ENCODE results near the gene H3-3A. TPM values are rescaled to one million over a fixed set of nuclear protein-coding genes. Genes with fewer than 3 reads are reported as not detected.

Gene H3-3A
- total and polyA plus RNA-seq, 2 of the 8 experiments (the other 6 are each of a cell fraction or from before 2014, with no cell fraction given), result 1,157 to 1,223 TPM

- Histone ChIP-seq H4K5ac (ENCODE audit: insufficient read length, low read depth, low read length) (no peak overlapping the region), H4K8ac (ENCODE audit: extremely low read depth, insufficient read depth, low read length) (peak overlapping the region; percentile 60; the same call in 1 of the 2 replicates), H4K91ac (replicated peaks; ENCODE audit: insufficient read length, low read length) (peak overlapping the region; percentile 69), H2BK5ac (ENCODE audit: low read depth, low read length) (peak overlapping the region; percentile 66; the same call in 1 of the 2 replicates), H3K18ac (ENCODE audit: extremely low read depth, low read length) (peak overlapping the region; percentile 93), H3K9ac (replicated peaks in 1 of 4; ENCODE audit: extremely low read depth in 1 of 4, low read depth in 3 of 4, low read length in 3 of 4) (no peak overlapping the region), H3K4me1 (replicated peaks in 1 of 4; ENCODE audit: control insufficient read depth in 3 of 4, insufficient read depth in 4 of 4, low read length in 3 of 4) (peaks cover 4 to 27% (median 14%) of the 10 kb centered on the region in 4 experiments), H3K36me3 (ENCODE audit: control insufficient read depth in 2 of 4, insufficient read depth in 4 of 4, low read length in 3 of 4) (no peaks in the 10 kb centered on the region), H3K4ac (replicated peaks; ENCODE audit: insufficient read length, low read depth, low read length) (no peak overlapping the region), H3K27me3 (replicated peaks in 1 of 4; ENCODE audit: control insufficient read depth in 3 of 4, extremely low read depth in 1 of 4, insufficient read depth in 3 of 4, low read length in 3 of 4) (peaks cover 0 to 7% (median 4%) of the 10 kb centered on the region in 4 experiments; a peak in 3 of 7 replicates), H3K79me1 (ENCODE audit: low read depth, low read length) (no peaks in the 10 kb centered on the region), H2AFZ (ENCODE audit: low read length) (peak overlapping the region; percentile 67; the same call in 1 of the 2 replicates), H2BK15ac (ENCODE audit: low read length) (0 out of 2 replicates have a peak overlapping the region, but pooled peaks have one; percentile 18), H3K23me2 (ENCODE audit: low read depth, low read length) (peaks cover 6% of the 10 kb centered on the region; the same call in 1 of the 2 replicates), H3K14ac (ENCODE audit: insufficient read length) (no peak overlapping the region), H3K23ac (ENCODE audit: insufficient read length) (no peak overlapping the region), H3K27ac (ENCODE audit: low read depth, low read length) (no peak overlapping the region), H3K9me3 (ENCODE audit: insufficient read depth in 2 of 2, low read depth in 1 of 2, low read length in 1 of 2) (no peaks in the 10 kb centered on the region), H3K4me2 (ENCODE audit: insufficient read depth in 1 of 2, low read depth in 2 of 2, low read length in 2 of 2) (peak overlapping the region; percentile 84 to 97; a peak in 3 of 4 replicates), H4K20me1 (replicated peaks in 1 of 2; ENCODE audit: control insufficient read depth in 1 of 2, insufficient read depth in 2 of 2, low read length in 2 of 2) (no peaks in the 10 kb centered on the region), H3K79me2 (ENCODE audit: control insufficient read depth in 1 of 2, insufficient read depth in 2 of 2, low read length in 2 of 2) (no peaks in the 10 kb centered on the region), H2AK5ac (ENCODE audit: low read depth, low read length) (no peak overlapping the region), H3K4me3 (ENCODE audit: extremely low read depth in 1 of 4, insufficient read depth in 2 of 4, low read depth in 3 of 4, low read length in 4 of 4) (peak overlapping the region in 3 of 4 experiments; percentile 53 to 89 (median 54); a peak in 6 of 8 replicates), H2BK12ac (ENCODE audit: low read depth, low read length) (peak overlapping the region; percentile 92; the same call in 1 of the 2 replicates), H3K56ac (replicated peaks; ENCODE audit: insufficient read length, low read depth, low read length) (no peak overlapping the region), H2BK120ac (replicated peaks; ENCODE audit: low read depth, low read length) (peak overlapping the region; percentile 5), H2BK20ac (ENCODE audit: low read length) (0 out of 2 replicates have a peak overlapping the region, but pooled peaks have one; percentile 15)
- TF ChIP-seq SUZ12 (IDR thresholded peaks at IDR 0.05; ENCODE audit: low read length), result no peak
- peak; percentile 6 for TF ChIP-seq MAX (IDR thresholded peaks at IDR 0.05)
- no peak for TF ChIP-seq CBX8 (IDR thresholded peaks at IDR 0.05; ENCODE audit: borderline replicate concordance, low read depth, low read length)
- peak; percentile 30 for TF ChIP-seq ASH2L (IDR thresholded peaks at IDR 0.05; ENCODE audit: low read length)
- no peak for TF ChIP-seq ATF2 (IDR thresholded peaks at IDR 0.05; ENCODE audit: low read length)
- TF ChIP-seq GABPA (IDR thresholded peaks at IDR 0.05; ENCODE audit: borderline replicate concordance, insufficient read depth, low read length), result peak; percentile 32; the same call in 1 of the 2 replicates
- peak; percentile 80 for TF ChIP-seq E2F6 (IDR thresholded peaks at IDR 0.05)
- no peak for FAIRE-seq
- CTCF ChIA-PET (ENCODE audit: partially characterized antibody), result interaction anchor here (0.6 to 6.6 kb wide), 15 partner anchors 11 to 101 kb away, joined by 3 to 53 read pairs (median 5); no protein-coding TSS in a partner anchor
- WGBS, 2 experiments (ENCODE audit: extremely low coverage in 1 of 2, insufficient coverage in 1 of 2, insufficient read length in 1 of 2, insufficient replicate concordance in 2 of 2, low coverage in 1 of 2, low lambda C conversion rate in 2 of 2, missing lambda C conversion rate in 1 of 2), result 17% methylated on average over 27 of the region's 37 CpGs; no CpG with 5 or more reads in 1 of the 2 experiments
- POLR2A ChIA-PET (ENCODE audit: partially characterized antibody), result interaction anchor here (0.7 to 5.0 kb wide), 12 partner anchors 7 to 188 kb away, joined by 3 to 47 read pairs (median 4); partner anchors contain the start of genes H3-3A, LIN9 and SDE2
- no peak for DNase-seq (ENCODE audit: low read depth in 1 of 2, low spot score in 2 of 2)
Observed at GRCh38 chr1:226121049-226121586, 58.6 kb downstream of the H3-3A start.

Data from H1 (cell line).